ENCODE results near the gene SNRPF.

GRCh38 chr12:95863337-95863736, 4.6 kb downstream of the SNRPF start:
- TF ChIP-seq CTCF (IDR thresholded peaks at IDR 0.05) = no peak
- no peak for TF ChIP-seq POLR2A (IDR thresholded peaks at IDR 0.05)
